HG03025 (cell line): ENCODE results near the gene ARL14EPL.
"Not testable (repeated sequence)": the region's sequence is repeated elsewhere in the genome, so short reads cannot be mapped to it uniquely, and the experiment has no call there.

Source experiments
- ATAC-seq: cut with Tn5 transposase; IDR thresholded peaks from one replicate; pipeline ENCODE4 v1.9.1; 2021; ENCODE audit warnings: mild to moderate bottlenecking, moderate library complexity; ENCODE audit not compliant: unreplicated experiment, low FRiP score

Gene ARL14EPL

DNA sequence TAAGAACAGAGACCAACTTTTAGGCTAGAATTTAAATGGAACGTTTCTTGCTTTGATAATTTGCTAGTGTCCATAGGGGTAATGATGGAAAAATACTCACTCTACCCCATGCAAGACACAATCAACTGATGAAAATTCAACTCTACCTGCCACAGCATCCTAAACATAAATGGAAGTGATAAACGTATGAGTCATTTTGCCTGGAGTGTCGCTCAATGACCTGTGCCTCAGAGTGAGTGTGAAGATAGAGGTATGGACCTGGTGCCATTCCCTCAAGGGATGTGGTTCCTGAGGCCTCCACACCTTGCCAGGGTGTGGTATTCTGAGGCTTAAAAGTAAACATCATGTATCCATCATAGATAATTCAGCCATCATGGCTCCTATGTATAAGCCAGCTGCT lies 14.0 kb downstream of the ARL14EPL start:
- no peak for ATAC-seq

DNA sequence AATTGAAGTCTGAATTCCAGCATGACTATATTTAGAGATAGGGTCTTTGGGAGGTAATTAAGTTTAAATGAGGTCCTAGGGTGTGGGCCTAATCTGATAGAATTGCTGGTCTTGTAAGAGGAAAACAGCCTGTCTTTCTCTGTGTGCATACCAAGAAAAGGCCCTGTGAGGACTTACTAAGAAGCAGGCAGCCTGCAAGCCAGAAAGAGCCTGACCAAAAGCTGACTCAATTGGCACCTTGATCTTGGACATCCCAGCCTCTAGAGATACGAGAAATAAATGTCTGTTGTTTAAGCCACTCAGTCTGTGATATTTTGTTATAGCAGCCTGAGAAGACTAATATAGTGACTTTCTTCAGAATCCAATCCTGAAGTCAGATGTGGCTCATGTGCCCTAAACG lies 14.6 kb downstream of the ARL14EPL start:
- ATAC-seq: no peak

DNA sequence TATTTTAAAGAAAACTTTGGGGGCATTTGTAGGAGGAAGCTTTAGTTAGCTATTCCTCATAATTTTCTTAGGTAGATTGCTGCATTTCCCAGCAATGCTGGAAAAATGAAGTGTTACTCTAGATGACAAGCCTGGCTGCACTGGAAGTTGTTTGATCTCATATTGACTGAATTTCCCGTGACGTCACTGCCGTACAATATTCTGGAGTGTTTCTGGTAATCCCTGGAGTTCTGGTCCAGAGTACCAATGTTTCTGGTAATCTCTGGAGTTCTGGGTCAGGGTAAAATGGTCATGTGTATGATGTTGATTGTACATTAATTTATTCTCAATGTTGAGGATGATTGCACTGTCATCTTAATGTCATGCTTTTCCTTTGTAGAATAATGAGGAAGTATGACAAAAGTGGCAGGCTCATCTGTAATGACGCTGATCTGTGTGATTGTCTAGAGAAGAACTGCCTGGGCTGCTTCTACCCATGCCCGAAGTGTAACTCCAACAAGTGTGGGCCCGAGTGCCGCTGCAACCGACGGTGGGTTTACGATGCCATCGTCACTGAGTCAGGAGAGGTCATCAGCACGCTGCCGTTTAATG lies 26.2 kb downstream of the ARL14EPL start:
- no peak for ATAC-seq

DNA sequence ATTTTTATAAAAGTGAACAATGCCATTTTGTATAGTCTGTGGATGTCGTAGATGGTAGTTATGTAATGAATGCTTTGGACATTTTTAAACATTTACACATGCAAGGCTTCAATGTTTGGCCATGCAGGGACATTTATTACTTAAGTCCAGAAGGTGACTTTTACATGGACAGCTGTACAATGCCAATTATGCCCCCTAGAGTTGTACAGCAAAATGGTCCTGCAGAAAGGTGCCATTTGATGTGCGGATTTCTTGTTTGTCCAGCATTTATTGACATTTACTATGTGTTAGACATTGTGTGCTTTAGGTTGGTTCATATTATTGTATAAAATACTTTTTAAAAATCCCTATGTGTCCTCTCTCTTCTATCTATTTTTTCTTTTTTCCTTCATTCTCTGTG lies 30.1 kb downstream of the ARL14EPL start:
- ATAC-seq: no peak

- ATAC-seq: no peak
Observed at GRCh38 chr5:116063950-116064349, 31.7 kb downstream of the ARL14EPL start.

GRCh38 chr5:116068028-116068632 lies 35.9 kb downstream of the ARL14EPL start:
- no peak for ATAC-seq

- no peak for ATAC-seq
Observed at GRCh38 chr5:116071211-116071610, 38.9 kb downstream of the ARL14EPL start.

DNA sequence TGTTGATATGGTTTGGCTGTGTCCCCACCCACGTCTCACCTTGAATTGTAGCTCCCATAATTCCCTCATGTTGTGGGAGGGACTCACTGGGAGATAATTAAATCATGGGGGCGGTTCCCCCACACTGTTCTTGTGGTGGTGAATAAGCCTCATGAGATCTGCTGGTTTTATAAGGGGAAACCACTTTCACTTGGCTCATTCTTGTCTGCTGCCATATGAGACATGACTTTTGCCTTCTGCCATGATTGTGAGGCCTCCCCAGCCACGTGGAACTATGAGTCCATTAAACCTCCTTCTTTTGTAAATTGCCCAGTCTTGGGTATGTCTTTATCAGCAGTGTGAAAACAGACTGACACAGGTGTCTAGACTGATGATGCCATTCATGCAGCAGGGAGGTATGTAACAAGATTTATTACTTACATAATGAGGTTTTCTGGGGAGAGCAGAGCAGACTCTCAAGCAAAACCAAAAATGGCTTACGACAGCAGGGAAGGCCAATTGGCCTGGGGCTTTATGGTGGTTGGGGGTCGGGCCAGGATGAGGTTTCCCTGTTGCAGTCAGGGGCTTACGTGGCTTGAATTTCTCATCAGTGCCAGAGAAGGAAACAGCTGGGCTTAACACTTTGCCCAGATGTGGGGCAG lies 43.0 kb downstream of the ARL14EPL start:
- ATAC-seq: no peak

DNA sequence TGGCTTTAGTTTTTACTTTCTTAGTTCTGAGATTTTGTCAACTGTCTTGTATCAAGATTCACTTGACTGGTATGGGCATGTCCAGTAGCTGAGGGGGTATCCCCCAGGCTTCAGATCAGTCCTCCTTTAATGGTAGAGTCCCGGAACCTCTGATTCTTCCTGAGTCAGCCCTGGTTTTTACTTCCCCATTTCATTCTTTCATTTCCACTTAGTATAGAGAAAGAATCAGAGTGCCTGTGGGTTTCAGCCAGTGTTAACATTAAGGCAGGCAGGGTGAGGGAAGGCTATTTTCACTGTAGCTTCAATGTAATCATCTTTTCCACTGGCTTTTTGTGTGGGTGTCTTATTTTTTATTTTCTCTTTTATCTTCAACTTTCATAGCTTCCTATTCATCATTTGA lies 44.2 kb downstream of the ARL14EPL start:
- peak; percentile 99 for ATAC-seq

GRCh38 chr5:116078199-116078598 lies 45.9 kb downstream of the ARL14EPL start:
- ATAC-seq: no peak

DNA sequence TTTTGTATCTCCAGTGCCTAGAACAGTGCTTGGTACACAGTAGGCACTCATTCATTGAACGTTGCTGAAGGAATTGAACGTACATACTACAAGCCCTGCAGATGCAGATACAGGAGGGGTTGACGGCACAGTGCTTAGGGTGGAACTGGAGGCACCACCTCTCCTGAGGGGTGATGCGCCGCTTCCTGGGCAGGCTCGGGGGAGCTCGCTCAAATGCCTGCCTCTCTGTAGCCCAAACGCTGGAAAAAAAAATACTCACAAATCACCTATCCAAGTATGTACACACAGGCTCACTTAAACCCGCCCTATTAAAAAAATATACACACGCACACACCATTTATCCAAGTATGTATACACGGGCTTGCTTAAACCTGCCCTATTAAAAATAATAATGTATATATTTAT lies 52.0 kb downstream of the ARL14EPL start:
- peak; percentile 48 for ATAC-seq

GRCh38 chr5:116084871-116085715 lies 52.8 kb downstream of the ARL14EPL start, which contains the start of gene COMMD10:
Gene COMMD10 (plus strand): TSS chr5:116085025.
- ATAC-seq: peak; percentile 88

- not testable (repeated sequence) for ATAC-seq
Observed at GRCh38 chr5:116086309-116086708, 54.0 kb downstream of the ARL14EPL start.

GRCh38 chr5:116088062-116088461 lies 55.8 kb downstream of the ARL14EPL start:
- ATAC-seq: no peak

DNA sequence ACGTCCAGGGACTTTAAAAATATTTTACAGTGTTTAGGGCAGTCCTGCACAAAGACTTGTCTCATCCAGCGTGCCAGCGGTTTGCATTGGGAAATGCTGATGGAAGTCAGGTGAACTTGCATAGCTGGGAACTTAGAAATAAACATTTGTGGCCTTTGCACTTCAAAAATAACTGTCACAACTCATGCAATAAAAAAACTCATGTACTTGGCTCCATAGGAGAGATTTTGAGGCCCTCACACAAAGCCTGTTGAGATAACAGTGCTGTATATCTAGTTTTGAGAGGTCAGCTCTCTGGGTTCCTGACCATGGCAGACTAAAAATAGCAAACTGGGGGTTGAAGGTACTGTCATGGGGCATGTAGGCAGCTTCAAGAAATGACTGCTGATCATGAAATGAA lies 58.0 kb downstream of the ARL14EPL start:
- no peak for ATAC-seq

- no peak for ATAC-seq
Observed at GRCh38 chr5:116091416-116091815, 59.1 kb downstream of the ARL14EPL start.

- no peak for ATAC-seq
Observed at GRCh38 chr5:116097301-116097700, 65.0 kb downstream of the ARL14EPL start.

GRCh38 chr5:116098998-116099397 lies 66.7 kb downstream of the ARL14EPL start:
- no peak for ATAC-seq

GRCh38 chr5:116104941-116105340 lies 72.7 kb downstream of the ARL14EPL start:
- not testable (repeated sequence) for ATAC-seq
